ENCODE data around the gene CRIM1. TPM values are rescaled to one million over a fixed set of nuclear protein-coding genes. Genes with fewer than 3 reads are reported as not detected.

Gene CRIM1
- total RNA-seq, 1 donor from 2014 or later, result 25.8 TPM

- no peak for TF ChIP-seq CTCF (IDR thresholded peaks at IDR 0.05; ENCODE audit: unreplicated experiment)
- no peak for DNase-seq (ENCODE audit: low spot score, unreplicated experiment)
- no peak overlapping the region for H3K27ac Mint-ChIP-seq
- H3K36me3 Mint-ChIP-seq (ENCODE audit: insufficient read depth), result peaks cover 6% of the 10 kb centered on the region
- no peak overlapping the region for H3K4me3 Mint-ChIP-seq (ENCODE audit: low read depth)
- no peaks in the 10 kb centered on the region for H3K9me3 Mint-ChIP-seq (ENCODE audit: low read depth)
- H3K27me3 Mint-ChIP-seq, result no peaks in the 10 kb centered on the region
- peaks cover 9% of the 10 kb centered on the region for H3K4me1 Mint-ChIP-seq (ENCODE audit: low read depth)
These were observed 107.8 kb downstream of the CRIM1 start for GRCh38 chr2:36463365-36463764.

GRCh38 chr2:36464006-36464721, 108.6 kb downstream of the CRIM1 start:
- no peaks in the 10 kb centered on the region for H3K27me3 Mint-ChIP-seq

GRCh38 chr2:36466135-36466534, 110.6 kb downstream of the CRIM1 start:
- Mint-ChIP-seq H3K27ac (no peak overlapping the region), H3K4me3 (ENCODE audit: low read depth) (no peak overlapping the region), H3K36me3 (ENCODE audit: insufficient read depth) (peaks cover 10% of the 10 kb centered on the region)

More at GRCh38 chr2:36464006-36464721, 108.6 kb downstream of the CRIM1 start:
- Mint-ChIP-seq H3K9me3 (ENCODE audit: low read depth) (no peaks in the 10 kb centered on the region), H3K27ac (peak overlapping the region; percentile 1), H3K4me1 (ENCODE audit: low read depth) (peaks cover 9% of the 10 kb centered on the region), H3K36me3 (ENCODE audit: insufficient read depth) (peaks cover 6% of the 10 kb centered on the region), H3K4me3 (ENCODE audit: low read depth) (no peak overlapping the region)
- no peak for DNase-seq (ENCODE audit: low spot score, unreplicated experiment)
- TF ChIP-seq CTCF (IDR thresholded peaks at IDR 0.05; ENCODE audit: unreplicated experiment), result no peak

GRCh38 chr2:36468463-36469105, 113.0 kb downstream of the CRIM1 start:
- no peaks in the 10 kb centered on the region for H3K27me3 Mint-ChIP-seq
- peaks cover 20% of the 10 kb centered on the region for H3K36me3 Mint-ChIP-seq (ENCODE audit: insufficient read depth)
- H3K27ac Mint-ChIP-seq, result no peak overlapping the region
- peaks cover under 1% of the 10 kb centered on the region for H3K4me1 Mint-ChIP-seq (ENCODE audit: low read depth)
- no peak for DNase-seq (ENCODE audit: low spot score, unreplicated experiment)
- peaks cover 3% of the 10 kb centered on the region for H3K9me3 Mint-ChIP-seq (ENCODE audit: low read depth)
- no peak overlapping the region for H3K4me3 Mint-ChIP-seq (ENCODE audit: low read depth)
- TF ChIP-seq CTCF (IDR thresholded peaks at IDR 0.05; ENCODE audit: unreplicated experiment), result no peak

More at GRCh38 chr2:36466135-36466534, 110.6 kb downstream of the CRIM1 start:
- Mint-ChIP-seq H3K4me1 (ENCODE audit: low read depth) (peaks cover 9% of the 10 kb centered on the region), H3K27me3 (no peaks in the 10 kb centered on the region), H3K9me3 (ENCODE audit: low read depth) (no peaks in the 10 kb centered on the region)
- DNase-seq (ENCODE audit: low spot score, unreplicated experiment), result no peak
- no peak for TF ChIP-seq CTCF (IDR thresholded peaks at IDR 0.05; ENCODE audit: unreplicated experiment)

- no peak for TF ChIP-seq CTCF (IDR thresholded peaks at IDR 0.05; ENCODE audit: unreplicated experiment)
- no peak for DNase-seq (ENCODE audit: low spot score, unreplicated experiment)
- peaks cover 6% of the 10 kb centered on the region for H3K9me3 Mint-ChIP-seq (ENCODE audit: low read depth)
- H3K27me3 Mint-ChIP-seq, result no peaks in the 10 kb centered on the region
- H3K36me3 Mint-ChIP-seq (ENCODE audit: insufficient read depth), result peaks cover 25% of the 10 kb centered on the region
- no peaks in the 10 kb centered on the region for H3K4me1 Mint-ChIP-seq (ENCODE audit: low read depth)
- H3K4me3 Mint-ChIP-seq (ENCODE audit: low read depth), result no peak overlapping the region
- no peak overlapping the region for H3K27ac Mint-ChIP-seq
These were observed 113.5 kb downstream of the CRIM1 start for GRCh38 chr2:36469106-36469477.

Measured in progenitor cell of endocrine pancreas (in vitro differentiated cells).